KBM-7 (cell line): Measurements from ENCODE around the gene ECT2L.

Source experiments
- DNase-seq: peaks from one replicate; pipeline ENCODE4 v3.0.0-alpha.2; 2015
- in situ Hi-C: fragments of 300-500 bp; cut with MboI; formaldehyde crosslinking; loops from 2 replicates; pipeline ENCODE4 v1.14.3; 2020; ENCODE audit warnings: low sequenced_read_pairs, low pct_unique_long_range_greater_than_20kb, mixed read lengths

Gene ECT2L

GRCh38 chr6:138795809-138796603 is at the start of gene ECT2L:
Gene ECT2L (plus strand): TSS chr6:138796087. CDS start chr6:138813275, 17,188 bp downstream.
- DNase-seq = no peak
- in situ Hi-C loops = no loop called here

DNA sequence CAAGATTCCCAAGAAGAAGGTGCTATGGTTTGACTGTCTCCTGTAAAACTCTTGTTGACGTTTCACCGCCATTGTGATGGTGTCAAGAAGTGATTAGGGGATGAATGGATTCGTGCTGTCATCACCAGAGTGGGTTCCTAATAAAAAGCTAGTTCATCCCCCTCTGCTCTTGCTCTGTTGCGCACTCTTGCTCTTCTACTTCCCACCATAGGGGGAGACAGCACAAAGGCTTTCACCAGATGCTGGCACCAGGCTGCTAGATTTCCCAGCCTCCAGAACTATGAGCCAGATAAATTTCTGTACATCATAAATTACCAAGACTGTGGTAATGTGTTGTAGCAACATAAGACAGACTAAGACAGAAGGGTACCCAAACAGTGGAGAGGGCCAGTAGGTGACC is 43.9 kb upstream of the ECT2L start:
- in situ Hi-C loops = no loop called here

GRCh38 chr6:138757136-138757535 is 38.8 kb upstream of the ECT2L start:
- no peak for DNase-seq
- in situ Hi-C loops = no loop called here

More for the DNA sequence above, 43.9 kb upstream of the ECT2L start:
- DNase-seq = no peak

DNA sequence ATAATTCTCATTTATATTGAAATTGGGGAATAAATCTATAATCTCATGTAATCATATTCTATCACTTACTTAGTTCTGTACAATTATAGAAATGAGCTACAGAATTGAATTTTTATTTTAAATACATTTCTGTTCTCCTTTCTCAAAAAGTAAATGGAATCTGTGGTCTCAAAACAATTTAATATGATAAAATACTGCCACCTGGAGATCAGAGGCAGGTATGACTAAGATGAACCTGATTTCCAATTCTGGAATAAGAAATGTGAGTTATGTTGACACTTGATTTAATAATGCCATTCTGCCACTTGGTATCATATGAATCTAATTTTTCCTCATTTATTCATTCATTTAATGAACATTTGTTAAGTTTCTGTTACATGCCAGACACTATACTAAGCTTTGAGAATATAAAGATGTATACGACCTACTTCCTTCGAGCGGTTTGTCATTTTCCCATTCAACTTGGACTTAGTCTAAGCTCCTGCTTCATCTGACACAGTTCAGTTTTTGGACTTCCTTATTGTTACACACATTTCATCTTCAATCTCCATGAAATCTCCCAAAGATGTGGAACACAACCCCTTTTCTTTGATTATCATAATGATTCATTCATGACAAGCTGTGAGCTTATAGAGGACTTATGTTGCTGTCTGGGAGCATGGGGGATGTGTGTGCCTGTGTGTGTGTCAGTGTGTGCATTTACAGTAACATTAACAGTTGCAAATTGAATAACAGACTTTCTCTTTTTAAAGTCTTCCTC is 29.8 kb upstream of the ECT2L start:
- in situ Hi-C loops = no loop called here
- peak; percentile 65 for DNase-seq

DNA sequence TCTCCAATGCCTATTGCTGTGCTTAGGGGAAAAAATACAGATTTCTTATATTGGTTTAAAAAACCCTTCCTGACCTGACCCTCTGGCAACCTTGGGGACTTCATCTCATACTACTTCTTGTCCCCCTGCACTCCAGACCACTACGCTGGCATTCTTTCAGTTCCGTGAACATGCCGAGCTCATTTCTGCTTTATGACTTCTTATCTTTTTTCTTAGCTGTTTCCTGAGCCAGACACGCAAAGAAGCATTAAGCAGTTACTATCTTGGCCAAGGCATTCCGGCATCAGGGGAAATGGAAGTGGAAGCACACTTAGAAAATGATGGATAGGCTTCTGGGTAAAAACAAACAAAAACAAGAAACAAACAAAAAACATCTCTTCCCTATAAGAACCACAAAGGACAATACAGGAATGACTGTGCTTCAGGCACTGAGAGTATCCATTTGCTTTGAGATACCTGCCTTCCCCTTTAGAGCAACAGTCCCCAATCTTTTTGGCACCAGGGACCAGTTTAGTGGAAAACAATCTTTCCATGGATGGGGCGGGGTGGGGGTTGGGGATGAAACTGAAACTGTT is 26.7 kb upstream of the ECT2L start:
- peak; percentile 89 for DNase-seq
- in situ Hi-C loops = no loop called here

DNA sequence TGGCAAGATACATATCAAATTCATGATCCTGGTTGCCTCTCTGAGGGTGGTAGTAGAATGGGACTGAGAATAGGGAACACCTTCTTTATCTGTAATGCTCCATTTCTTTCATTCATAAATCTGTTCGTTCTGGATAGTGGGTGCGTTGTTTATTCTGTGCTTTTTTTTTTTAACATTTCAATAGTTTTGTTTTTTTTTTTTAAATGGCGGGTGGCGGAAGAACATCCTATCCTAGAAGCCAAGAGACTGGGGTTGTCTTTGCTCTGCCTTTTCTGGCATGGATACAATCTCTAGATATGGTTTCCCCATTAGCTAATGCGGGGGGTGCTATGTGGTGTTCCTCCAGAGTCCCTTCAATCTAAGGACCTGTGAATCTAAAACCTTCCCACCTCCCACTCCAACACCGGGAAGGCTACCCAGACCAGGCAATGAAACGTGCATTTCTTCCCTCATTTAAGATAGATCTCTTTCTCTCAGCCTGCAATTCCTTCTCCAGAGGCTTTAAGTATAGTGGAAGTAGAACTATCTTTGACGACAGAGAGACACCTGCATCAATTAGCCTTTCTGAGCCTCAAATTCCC is 23.2 kb upstream of the ECT2L start:
- DNase-seq = no peak
- in situ Hi-C loops = no loop called here

DNA sequence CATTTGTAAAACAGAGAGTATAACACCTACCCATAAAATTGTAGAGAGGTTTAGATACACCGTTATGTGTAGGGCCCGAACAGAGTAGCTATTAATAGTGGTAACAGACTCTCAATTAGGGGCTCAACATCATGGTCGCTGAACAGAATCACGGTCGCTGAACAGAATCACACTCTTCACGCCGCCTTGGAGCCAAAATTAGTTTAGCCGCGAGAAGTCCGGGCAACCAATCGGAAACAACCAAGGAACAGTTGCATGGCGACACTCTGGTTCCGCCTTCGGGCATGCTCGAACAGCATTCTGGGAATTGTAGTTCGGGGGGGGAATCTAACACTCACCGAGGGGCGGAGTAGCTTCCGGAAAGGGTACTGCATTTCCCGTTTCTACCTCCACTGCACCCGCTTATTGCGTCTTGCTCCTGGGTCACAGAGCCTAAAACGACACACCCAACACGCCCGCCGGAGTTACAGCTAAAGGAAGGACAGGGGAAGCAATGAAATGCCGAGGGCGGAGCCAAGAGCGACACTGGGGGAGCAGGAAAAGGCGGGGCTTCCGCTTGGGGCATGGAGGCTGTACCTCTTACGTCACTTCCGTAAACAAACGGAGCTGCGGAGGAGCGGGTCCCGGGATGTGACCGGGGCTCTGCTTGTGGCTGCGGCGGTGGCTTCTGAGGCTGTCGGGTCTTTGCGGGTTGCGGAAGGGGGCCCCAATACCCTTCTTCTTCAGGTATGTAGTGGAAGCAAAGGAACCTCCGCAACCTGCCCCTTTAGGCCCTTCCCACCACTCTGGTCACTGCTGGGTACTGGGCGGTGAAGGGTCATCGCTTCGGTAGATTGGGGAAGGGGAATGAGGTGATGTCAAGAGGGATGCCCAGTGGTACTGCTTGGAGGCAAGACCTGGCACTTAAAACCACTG is 22.5 kb upstream of the ECT2L start, which contains the start of gene CCDC28A:
Gene CCDC28A (plus strand): TSS at position 593 of the 915 bp plus-strand sequence. CDS start 2,352 bp downstream, outside the sequence.
- in situ Hi-C loops = no loop called here
- peak; percentile 97 for DNase-seq

GRCh38 chr6:138774370-138774769 is 21.5 kb upstream of the ECT2L start:
- in situ Hi-C loops = no loop called here
- DNase-seq = no peak

DNA sequence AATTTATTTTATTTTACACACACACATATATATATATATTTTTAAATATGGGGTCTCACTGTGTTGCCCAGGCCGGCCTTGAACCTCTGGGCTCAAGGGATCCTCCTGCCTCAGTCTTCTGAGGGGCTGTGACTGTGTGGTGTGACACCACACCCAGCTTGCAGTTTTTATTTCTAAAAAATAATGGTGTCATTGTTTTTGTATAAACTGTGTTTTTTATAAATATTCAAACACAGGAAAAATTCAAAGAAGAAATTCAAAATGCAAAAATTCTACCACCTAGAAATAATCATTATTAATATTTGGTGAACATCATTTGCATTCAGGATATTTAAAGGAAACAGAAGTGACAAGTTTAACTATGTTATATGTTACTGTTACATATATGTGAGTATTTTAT is 19.2 kb upstream of the ECT2L start:
- DNase-seq = no peak
- in situ Hi-C loops = no loop called here

DNA sequence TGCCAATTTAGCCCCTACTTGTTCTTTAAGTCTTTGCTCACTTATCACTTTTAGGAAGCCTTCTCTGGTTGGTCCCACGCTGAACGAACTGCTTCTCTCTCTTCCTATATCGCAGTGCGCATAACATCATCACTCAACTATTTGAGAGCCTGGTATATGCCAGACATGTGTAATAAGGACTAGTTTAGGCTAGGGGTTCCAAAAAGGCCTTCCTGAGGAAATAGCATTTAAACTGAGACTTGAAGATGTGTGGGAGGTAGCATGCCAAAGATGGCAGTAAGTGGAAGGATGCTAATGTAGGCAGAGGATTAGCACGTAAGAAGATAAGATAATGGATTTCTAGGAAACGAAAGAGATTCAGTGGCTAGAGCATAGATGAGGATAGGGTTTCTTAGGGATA is 17.6 kb upstream of the ECT2L start:
- in situ Hi-C loops = no loop called here
- no peak for DNase-seq

- in situ Hi-C loops = no loop called here
Observed at GRCh38 chr6:138782243-138782642, 13.6 kb upstream of the ECT2L start.

GRCh38 chr6:138785079-138785478 is 10.8 kb upstream of the ECT2L start:
- in situ Hi-C loops = no loop called here

More at GRCh38 chr6:138782243-138782642, 13.6 kb upstream of the ECT2L start:
- no peak for DNase-seq

GRCh38 chr6:138785980-138786379 is 9.9 kb upstream of the ECT2L start:
- no peak for DNase-seq
- in situ Hi-C loops = no loop called here

More at GRCh38 chr6:138785079-138785478, 10.8 kb upstream of the ECT2L start:
- DNase-seq = no peak

GRCh38 chr6:138787138-138787537 is 8.7 kb upstream of the ECT2L start:
- DNase-seq = peak; percentile 7
- in situ Hi-C loops = no loop called here

GRCh38 chr6:138796771-138797170 is 884 bp downstream of the ECT2L start:
- in situ Hi-C loops = no loop called here
- DNase-seq = no peak

DNA sequence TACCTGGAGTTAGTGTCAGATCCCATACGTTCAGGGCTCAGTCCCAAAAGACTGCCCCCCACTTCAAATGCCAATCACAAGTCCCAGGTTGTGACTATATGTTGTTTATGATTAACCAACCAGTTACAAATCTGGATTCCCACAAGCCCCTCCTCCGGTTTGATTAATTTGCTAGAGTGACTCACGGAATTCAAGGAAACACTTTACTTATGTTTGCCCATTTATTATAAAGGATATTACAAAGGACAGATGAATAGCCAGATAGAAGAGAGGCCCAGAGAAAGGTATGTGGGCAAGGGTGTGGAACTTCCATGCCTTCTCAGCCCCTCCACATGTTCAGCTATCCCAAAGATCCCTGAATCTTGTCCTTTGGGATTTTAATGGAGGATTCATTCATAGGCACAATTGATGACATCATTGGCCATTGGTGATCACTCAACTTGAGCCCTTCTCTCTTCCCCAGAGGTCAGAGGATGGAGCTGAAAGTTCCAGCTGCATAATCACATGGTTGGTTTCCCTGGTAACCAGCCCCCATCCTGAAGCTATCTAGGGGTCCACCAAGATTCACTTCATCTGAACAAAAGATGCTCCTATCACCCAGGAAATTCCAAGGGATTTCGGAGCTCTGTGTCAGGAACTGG is 2.0 kb downstream of the ECT2L start:
- no peak for DNase-seq
- in situ Hi-C loops = no loop called here

- in situ Hi-C loops = loop anchor here (25.0 kb wide), 1 partner anchor 562 kb away; the partner anchor contains the start of gene CITED2
- DNase-seq = no peak
Observed at GRCh38 chr6:138800377-138801150, 4.7 kb downstream of the ECT2L start.
